HG02943 (cell line): ENCODE results near the gene CSHL1.

Source experiments
- ATAC-seq: cut with Tn5 transposase; IDR thresholded peaks from one replicate; pipeline ENCODE4 v1.9.1; 2021; ENCODE audit warnings: mild to moderate bottlenecking, low read depth, moderate library complexity; ENCODE audit not compliant: unreplicated experiment

Gene CSHL1

GRCh38 chr17:63911041-63911635 lies at the start of gene CSHL1:
TSS of gene CSHL1 (minus strand) at chr17:63911258. CDS start at chr17:63911196, 62 bp downstream.
- ATAC-seq: no peak

GRCh38 chr17:63960430-63960829 lies 49.4 kb upstream of the CSHL1 start:
- no peak for ATAC-seq

- ATAC-seq: no peak
These were observed 48.9 kb upstream of the CSHL1 start for GRCh38 chr17:63960006-63960405.

- ATAC-seq: no peak
These were observed 45.4 kb upstream of the CSHL1 start for GRCh38 chr17:63956296-63956920.

DNA sequence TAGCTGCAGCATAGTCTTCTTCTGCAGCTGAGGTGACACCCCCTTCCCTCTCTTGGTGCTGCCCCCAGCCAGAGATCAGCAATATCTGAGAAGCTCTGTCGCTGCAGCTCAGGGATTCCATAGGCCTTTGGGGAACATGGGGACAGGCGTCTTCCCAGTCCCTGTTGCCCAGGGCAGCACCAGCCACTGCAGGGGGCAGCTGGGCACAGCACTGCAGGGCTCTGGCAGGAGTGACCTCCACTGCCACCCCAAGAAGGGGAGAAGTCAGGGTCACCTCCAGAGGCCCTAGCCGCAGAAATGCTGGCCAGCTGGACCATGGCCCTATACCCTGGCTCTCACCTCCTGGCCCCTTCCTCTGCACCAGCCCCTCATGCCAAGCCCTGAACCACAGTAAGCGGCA lies 44.7 kb upstream of the CSHL1 start:
- no peak for ATAC-seq

DNA sequence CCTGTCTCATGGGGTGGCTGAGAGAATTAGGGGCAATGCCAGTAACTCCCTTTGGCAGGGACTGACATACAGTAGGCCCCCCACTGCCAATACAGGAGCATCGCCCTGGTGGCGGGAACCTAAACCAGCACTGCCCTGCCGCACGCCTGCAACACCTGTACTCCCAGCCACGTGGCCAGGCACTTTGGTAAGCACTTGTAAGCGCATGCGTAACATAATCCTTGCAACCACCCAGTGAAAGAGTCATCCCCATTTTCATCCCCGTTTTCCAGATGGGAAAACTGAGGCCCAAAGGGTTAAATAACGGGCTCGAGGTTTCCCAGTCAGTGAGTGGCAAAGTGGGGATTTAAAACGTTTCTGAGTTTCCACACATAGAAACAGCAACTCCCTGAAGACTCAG lies 44.2 kb upstream of the CSHL1 start:
- no peak for ATAC-seq

GRCh38 chr17:63954402-63955063 lies 43.5 kb upstream of the CSHL1 start:
- ATAC-seq: no peak

DNA sequence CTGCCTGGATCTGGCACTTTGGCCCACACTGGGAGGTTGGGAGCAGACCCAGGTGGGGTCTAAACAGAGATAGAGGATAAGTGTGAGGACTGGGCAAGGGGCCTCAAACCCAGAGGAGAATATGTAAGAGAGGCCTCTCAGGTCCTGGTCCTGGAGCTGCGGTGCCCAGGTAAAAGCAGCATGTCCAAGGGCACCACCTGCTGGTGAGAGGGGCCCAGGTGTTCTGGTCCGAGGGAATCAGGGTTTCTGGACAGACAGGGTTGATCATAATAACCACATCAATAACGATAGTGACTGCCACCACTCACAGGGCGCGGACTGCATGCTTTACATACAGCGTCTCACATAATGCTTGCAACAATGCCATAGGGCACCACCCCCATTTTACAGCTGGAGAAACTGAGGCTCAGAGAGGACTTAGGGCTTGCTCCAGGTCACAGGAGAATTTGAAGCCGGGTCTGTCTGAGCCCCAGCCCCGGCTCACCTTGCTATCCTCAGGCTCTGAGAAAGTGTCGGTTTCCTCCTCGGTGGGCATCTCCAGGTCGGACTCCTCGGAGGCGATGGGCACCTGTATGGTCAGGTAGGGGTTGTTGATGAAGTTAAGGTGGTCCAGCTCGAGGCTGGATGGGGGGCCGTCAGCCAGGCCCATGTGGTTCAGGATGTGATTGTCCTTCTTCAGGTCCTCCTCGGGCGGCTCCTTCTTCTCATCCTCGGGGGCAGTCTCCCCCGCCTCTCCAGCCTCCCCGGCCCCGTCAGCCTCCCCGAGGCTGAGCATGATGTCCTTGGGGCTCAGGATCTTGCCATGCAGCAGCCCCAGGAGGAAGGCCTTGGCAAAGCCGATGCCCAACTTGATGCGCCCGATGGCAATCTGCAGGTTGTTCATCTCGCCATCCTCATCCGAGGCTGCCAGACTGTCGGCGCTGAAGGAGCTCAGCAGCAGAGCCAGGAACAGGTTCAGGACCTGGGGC lies 40.2 kb upstream of the CSHL1 start:
- ATAC-seq: no peak

GRCh38 chr17:63949576-63950250 lies 38.7 kb upstream of the CSHL1 start:
- no peak for ATAC-seq

- no peak for ATAC-seq
These were observed 37.5 kb upstream of the CSHL1 start for GRCh38 chr17:63948521-63948920.

DNA sequence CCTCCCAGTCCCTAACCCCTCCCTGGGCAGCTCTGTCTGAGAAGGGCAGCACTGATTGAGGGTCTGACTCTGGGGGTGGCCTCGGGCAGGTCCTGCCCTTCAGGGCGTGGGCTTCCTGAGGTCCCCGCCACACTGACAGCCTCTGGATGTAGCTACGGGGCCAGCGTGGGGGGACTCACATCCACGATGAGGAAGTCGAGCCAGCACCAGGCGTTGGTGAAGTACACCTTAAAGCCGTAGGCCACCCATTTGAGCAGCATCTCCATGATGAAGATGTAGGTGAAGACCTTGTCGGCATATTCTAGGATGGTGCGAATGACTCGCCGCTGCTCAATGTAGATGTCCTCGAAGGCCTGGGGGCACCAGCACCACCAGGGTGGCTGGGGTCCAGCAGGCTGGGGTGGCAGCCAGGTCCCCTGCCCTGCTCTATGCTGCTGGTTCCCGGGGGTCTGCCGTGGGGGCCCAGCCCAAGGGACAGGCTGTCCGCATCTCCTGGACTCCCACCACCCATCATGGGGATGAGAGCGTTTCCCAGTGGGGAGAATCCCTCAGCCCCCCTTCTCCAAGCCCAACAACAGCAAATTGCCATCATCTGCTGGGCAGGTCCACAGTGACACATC lies 36.8 kb upstream of the CSHL1 start:
- no peak for ATAC-seq

DNA sequence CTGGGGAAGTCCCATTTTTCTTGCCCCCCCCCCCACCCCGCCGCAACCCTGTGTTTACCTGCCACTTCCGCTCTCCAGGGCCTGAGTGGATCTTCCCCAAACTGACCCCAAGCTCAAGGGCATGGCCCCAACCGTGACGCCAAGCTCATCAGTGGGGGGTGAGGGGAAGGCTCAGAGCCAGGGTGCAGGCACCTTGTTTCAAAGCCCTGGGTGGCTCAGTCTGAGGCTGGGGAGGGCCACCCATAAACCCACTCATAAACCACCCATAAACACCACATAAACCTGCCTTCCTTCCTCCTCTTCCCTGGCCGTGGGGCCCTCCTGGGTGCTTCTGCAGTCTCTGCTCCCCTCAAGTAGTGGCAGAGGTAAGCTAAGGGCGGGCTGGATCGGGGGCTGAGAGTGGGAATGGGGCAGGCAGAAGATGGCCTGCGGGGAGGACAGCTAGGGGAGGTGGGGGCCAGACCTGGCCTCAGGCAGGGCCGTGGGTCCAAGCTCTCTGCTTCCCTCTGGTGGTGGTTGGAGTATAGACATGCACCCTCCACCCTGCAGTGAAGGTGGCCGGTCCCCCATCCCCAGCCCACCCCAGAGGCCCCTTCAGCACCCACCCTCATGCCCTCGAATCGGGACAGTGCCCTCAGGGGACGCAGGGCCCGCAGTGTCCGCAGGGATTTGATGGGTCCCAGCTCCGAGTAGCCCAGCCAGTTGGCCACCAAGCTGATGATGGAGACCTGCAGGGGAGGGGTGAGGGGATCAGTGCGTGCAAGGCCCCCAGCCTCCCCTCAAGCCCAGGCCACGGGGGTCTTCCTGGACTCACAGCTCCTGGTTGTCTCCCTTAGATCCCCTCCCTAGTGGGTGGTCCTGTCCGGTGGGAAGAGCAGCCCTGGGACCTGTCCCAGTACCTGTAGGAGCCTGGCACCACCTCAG lies 35.6 kb upstream of the CSHL1 start:
- ATAC-seq: no peak

- ATAC-seq: no peak
These were observed 34.9 kb upstream of the CSHL1 start for GRCh38 chr17:63945784-63946439.

- no peak for ATAC-seq
These were observed 33.9 kb upstream of the CSHL1 start for GRCh38 chr17:63944736-63945499.

- ATAC-seq: no peak
These were observed 32.7 kb upstream of the CSHL1 start for GRCh38 chr17:63943745-63944144.

DNA sequence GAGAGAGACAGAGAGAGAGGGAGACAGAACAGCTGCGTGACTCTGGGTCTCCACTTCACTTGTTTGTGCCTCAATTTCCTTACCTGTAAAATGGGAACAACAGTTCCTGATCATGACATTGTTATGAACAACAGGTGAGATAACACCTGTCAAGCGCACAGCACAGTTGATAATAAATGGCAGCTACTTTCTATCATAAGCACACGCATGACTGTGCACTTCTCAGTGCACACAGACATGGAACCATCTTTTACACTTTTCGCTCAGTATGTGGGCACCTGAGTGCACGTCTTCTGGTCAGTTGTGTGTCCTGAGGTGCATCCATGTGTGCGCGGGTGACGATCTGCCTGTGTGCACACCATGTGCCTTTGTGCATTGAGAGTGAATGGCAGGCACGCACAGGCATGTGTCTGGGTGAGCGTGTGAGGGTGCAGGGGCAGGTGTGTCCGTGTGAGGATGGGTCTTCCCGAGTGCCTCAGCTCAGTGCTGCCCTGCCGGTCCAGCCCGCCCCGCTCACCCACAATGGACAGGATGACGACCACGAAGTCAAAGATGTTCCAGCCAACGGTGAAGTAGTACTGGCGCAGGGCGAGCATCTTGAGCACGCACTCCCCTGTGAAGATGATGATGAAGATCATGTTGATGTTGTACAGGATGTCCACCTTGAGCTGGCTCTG lies 31.4 kb upstream of the CSHL1 start:
- ATAC-seq: no peak

DNA sequence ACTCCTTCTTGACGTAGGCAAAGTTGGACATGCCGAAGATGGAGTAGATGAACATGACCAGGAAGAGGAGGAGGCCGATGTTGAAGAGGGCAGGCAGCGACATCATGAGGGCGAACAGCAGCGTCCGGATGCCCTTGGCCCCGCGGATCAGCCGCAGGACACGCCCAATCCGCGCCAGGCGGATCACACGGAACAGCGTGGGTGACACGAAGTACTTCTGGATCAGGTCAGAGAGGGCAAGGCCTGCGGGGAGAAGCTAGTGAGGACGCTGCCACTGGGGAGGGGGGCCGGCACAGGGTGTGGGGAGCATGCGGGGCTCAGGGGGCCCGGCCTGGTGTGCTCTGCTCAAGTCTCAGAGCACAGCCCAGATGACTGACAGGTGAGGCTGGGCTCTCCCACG lies 30.7 kb upstream of the CSHL1 start:
- no peak for ATAC-seq
